Fibroblast of the aortic adventitia (primary cell): ENCODE data around the gene SLC35E4. TPM values are rescaled to one million over a fixed set of nuclear protein-coding genes. Genes with fewer than 3 reads are reported as not detected.

Experiments used
- DNase-seq: peaks from one replicate; pipeline ENCODE4 v3.0.0-alpha.2; 2010; ENCODE audit warnings: low read depth
- H3K4me3 ChIP-seq: 2 replicates; pipeline ENCODE4 v1.5.1; 2011; ENCODE audit warnings: low read depth, mild to moderate bottlenecking, control low read depth, low read length, moderate library complexity
- total RNA-seq: library from RNA; depleted of rRNA; stranded (reverse); fragments of >200 nt; gene quantifications from 2 replicates; pipeline ENCODE4 v1.2.3, GENCODE V29; 2012; ENCODE audit warnings: low replicate concordance
- TF ChIP-seq, protein P1 (sequence below): IDR thresholded peaks from 2 replicates; pipeline ENCODE4 v1.5.1; 2011; ENCODE audit warnings: mild to moderate bottlenecking, low read length, control low read depth, inconsistent platforms; ENCODE audit not compliant: insufficient read depth

The SLC35E4 gene
- total RNA-seq, 1 donor = 19.7 TPM

DNA sequence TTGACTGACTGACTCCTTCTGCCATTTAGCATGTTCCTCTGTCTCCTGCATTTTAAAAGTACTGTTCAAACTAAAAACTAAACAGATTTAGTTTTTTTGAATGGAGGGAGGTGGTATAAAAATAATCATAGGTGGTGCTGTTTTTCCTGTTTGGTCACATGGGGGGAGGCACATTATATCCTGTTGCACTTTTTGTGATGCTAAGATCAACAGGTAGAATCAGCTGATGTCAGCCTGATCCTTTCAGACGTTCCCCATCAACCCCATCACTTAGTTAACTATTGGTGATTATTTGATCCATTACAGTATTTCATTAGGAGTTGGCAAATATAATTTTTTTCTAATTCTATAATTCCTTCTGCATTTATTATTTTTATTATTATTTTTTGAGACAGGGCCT lies 54.0 kb downstream of the SLC35E4 start:
- TF ChIP-seq, protein P1, sequence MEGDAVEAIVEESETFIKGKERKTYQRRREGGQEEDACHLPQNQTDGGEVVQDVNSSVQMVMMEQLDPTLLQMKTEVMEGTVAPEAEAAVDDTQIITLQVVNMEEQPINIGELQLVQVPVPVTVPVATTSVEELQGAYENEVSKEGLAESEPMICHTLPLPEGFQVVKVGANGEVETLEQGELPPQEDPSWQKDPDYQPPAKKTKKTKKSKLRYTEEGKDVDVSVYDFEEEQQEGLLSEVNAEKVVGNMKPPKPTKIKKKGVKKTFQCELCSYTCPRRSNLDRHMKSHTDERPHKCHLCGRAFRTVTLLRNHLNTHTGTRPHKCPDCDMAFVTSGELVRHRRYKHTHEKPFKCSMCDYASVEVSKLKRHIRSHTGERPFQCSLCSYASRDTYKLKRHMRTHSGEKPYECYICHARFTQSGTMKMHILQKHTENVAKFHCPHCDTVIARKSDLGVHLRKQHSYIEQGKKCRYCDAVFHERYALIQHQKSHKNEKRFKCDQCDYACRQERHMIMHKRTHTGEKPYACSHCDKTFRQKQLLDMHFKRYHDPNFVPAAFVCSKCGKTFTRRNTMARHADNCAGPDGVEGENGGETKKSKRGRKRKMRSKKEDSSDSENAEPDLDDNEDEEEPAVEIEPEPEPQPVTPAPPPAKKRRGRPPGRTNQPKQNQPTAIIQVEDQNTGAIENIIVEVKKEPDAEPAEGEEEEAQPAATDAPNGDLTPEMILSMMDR = no peak
- DNase-seq = no peak
- H3K4me3 ChIP-seq = no peak overlapping the region

DNA sequence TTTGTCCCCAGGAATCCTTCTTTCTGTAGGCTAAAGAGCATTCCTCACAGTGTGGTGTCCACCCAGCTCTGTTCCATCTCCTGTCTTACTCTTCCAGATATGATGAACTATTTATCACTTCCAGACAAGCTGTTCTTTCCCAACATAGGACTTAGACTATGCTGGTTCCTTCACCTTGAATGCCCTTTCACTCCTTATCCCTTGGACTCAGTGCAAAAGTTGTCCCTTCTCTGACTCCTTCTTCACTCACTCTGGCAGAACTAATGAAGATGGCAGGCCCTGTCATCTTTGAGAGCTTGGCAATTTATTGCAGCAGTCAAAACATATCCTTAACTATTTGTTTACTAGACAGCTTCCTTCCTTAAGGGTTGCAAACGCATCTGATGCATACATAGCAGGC lies 55.6 kb downstream of the SLC35E4 start:
- no peak for DNase-seq
- TF ChIP-seq, protein P1 = no peak
- H3K4me3 ChIP-seq = no peak overlapping the region

DNA sequence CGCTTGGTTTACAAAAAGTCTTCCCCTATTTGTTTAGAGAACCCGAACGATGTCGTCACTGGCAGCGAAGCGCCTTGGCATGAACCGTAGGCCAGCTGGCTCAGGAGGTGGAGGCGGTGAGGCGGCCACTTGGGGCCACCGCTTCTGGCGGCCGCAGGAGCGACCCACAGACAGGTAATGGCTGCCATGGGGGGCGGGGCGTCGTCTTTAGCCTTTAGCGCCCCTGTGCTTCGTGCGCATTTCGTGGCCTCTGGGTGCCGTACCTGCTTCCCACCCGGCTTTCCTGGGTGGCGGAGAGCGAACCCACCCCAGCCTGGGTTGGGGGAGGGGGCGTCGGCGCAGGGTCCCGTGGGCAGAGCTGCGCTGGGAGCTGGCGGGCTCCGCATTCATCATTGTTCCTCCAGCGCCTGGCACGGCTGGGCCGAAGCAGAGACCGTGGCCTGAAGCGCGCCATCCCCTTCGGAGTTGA lies 58.6 kb downstream of the SLC35E4 start:
- DNase-seq = peak; percentile 16
- TF ChIP-seq, protein P1 = no peak

DNA sequence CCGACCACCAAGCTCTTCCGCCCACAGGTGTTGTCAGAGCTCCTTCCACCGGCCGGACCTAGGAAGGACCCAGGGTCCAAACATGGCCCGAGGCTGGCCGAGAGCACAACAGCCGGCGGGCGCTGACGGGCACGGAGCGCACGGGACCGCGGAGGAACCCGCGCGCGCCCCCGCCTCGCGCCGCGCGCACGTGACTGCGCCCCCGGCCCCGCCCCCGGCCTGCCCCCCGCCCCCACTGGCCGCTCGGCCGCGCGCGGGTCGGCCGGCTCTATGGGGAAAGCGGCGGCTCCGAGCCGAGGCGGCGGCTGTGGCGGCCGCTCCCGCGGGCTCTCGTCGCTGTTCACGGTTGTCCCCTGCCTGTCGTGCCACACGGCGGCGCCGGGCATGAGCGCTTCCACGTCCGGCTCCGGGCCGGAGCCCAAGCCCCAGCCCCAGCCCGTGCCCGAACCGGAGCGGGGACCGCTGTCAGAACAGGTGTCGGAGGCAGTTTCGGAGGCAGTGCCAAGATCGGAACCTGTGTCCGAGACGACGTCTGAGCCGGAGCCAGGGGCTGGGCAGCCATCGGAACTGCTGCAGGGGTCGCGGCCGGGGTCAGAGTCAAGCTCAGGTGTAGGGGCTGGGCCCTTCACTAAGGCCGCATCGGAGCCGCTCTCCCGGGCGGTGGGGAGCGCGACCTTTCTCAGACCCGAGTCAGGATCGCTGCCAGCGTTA lies 59.2 kb downstream of the SLC35E4 start, which contains the start of gene OSBP2:
Gene OSBP2, plus strand, starts transcription at position 235 of the 711 bp plus-strand sequence. Its CDS starts 36 bp downstream, at position 271.
- DNase-seq = no peak
- TF ChIP-seq, protein P1 = no peak

More for the DNA sequence above, 58.6 kb downstream of the SLC35E4 start:
- H3K4me3 ChIP-seq = peak overlapping the region; percentile 70

DNA sequence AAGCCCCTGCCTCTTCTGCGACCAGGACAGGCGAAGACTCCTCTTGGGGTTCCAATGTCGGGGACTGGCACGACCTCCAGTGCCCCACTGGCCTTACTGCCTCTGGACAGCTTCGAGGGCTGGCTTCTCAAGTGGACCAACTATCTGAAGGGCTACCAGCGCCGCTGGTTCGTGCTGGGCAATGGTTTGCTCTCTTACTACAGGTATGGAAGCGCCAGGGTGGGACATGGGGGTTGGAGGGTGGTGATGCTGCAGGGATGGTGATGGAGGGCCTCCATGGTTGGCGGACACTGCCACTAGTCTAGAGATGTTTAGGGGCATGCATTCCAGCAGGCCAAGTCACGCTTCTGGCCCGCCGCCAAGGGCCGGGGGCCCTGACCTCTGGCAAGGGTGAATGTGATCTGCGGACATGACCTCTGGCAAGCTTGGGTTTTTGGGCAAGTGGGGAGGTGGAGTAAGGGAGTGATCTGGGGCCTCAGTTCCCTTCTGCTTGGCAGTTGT lies 59.8 kb downstream of the SLC35E4 start:
- no peak for DNase-seq
- H3K4me3 ChIP-seq = peak overlapping the region; percentile 69
- TF ChIP-seq, protein P1 = no peak

More for the DNA sequence above, 59.2 kb downstream of the SLC35E4 start, which contains the start of gene OSBP2:
- peak within 1 kb of the TSS; percentile 70 for H3K4me3 ChIP-seq

DNA sequence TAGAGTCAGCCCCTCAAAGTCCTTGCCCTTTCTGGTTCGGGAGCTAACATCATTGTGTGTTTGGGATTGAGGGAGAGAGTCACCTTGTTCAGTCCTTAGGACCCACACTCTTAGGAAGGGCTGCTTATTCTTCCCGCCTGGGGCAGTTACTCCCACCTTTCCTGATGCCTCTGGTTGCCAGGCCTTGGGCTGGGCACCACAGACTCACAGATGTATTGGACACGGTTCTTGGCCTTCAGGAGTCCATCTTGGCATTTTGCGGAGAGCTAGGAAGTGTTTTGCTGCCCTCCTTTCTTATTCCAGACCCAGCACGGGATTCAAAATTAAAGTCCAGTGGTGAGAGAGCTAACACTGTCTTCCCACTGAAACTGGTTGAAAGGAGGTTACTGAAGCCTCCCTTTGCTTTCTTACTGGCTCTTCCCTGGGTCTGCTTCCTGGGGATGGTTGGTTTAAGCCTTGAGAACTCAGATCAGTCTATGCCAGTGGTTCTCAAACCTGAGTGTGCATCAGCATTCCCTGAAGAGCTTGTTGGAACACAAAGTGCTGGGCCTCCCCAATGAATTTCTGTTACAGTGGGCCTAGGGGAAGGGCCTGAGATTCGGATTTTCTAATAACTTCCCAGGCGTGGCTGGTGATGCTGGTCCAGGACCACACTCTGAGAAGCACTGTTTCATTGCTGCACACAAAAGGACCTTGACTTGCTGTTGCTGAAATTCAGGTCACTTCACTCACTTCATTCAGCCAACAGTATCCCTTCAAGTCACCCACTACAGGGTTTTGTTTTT lies 60.5 kb downstream of the SLC35E4 start:
- H3K4me3 ChIP-seq = no peak overlapping the region
- no peak for DNase-seq
- TF ChIP-seq, protein P1 = no peak

Other genes with a start within 250 kb of the SLC35E4 start
- 9.1 and 13.0 TPM in 2 replicates for gene RNF215, start 248.4 kb upstream of the SLC35E4 start, total RNA-seq
- 5.8 and 14.8 TPM in 2 replicates for gene SEC14L2, start 238.8 kb upstream of the SLC35E4 start, total RNA-seq
- 0.98 and 5.9 TPM in 2 replicates for gene MTFP1, start 210.0 kb upstream of the SLC35E4 start, total RNA-seq
- not detected in 2 replicates for gene SEC14L3, start 163.8 kb upstream of the SLC35E4 start, total RNA-seq
- gene SEC14L4, start 130.1 kb upstream of the SLC35E4 start, total RNA-seq = not detected in 2 replicates
- 0.09 TPM in 1 of 2 replicates, not detected in the other for gene SEC14L6, start 89.0 kb upstream of the SLC35E4 start, total RNA-seq
- gene GAL3ST1, start 61.1 kb upstream of the SLC35E4 start, total RNA-seq = not detected in 2 replicates
- 54.9 and 189 TPM in 2 replicates for gene PES1, start 43.9 kb upstream of the SLC35E4 start, total RNA-seq
- 13.9 and 17.7 TPM in 2 replicates for gene TCN2, start 28.6 kb upstream of the SLC35E4 start, total RNA-seq
- 8.4 and 18.5 TPM in 2 replicates for gene DUSP18, start 32.1 kb downstream of the SLC35E4 start, total RNA-seq
- 1.3 and 11.1 TPM in 2 replicates for gene OSBP2, start 59.1 kb downstream of the SLC35E4 start, total RNA-seq